HG03103 (cell line): ENCODE results near the gene CRTC3.
"Not testable (repeated sequence)": the region's sequence is repeated elsewhere in the genome, so short reads cannot be mapped to it uniquely, and the experiment has no call there.

Experiments used
- ATAC-seq: cut with Tn5 transposase; IDR thresholded peaks from one replicate; pipeline ENCODE4 v1.9.1; 2021; ENCODE audit warnings: low read depth; ENCODE audit not compliant: unreplicated experiment

CRTC3 gene

DNA sequence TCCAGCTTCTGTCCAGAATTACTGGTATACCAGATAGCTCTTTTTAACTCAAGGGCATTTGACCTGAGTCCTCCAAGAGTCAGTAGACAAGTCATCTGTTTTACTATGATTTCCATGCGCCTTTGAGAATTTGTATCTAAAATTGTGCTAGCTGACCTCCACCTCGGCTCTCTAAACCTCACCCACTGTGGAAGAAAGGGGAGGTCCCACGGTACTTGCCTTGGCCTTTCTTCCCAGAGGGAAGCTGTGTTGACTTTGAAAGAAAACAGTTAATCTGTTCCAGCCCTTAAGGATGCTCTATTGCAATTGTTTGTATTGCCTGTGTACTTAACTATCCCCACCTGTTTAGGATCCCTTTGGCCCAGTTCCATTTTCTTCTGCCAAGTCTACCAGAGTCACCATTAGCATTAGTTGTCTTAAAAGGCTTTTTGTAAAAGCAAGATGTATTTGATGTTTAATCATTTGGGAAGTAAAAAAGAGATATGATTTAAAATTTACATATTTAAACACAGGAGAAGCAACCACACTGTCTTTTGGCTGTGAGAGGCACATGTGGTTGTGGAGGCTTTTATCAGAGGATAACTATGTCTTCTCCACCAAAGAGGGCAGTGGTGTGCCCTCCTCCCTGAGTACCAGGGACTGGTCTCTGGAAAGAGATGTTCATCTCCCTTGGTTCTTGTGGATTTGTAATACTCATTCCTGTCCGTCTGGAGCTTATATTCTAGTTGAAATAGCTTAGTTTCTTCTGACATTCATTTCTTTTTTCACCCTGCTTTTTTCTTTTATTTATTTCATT, 88.8 kb downstream of the CRTC3 start:
- no peak for ATAC-seq

DNA sequence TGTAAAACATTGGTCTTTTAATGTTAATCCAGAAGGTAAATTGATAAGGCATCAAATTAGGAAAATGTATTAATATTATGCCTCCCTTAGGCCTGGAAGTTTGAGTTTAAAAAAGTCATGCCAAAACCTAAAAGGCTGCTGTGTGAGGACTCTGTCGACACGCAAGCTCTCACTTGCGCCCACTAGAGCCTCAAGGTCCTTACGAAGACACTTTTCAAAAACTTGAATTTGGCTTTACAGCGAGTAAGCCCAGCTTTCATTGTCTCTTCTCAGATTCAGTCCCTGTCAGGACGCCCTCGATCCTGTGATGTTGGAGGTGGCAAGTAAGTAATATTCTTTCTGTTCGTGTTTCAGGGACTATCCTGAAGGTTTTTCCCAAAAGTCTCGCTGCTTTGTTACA, 89.7 kb downstream of the CRTC3 start:
- no peak for ATAC-seq

DNA sequence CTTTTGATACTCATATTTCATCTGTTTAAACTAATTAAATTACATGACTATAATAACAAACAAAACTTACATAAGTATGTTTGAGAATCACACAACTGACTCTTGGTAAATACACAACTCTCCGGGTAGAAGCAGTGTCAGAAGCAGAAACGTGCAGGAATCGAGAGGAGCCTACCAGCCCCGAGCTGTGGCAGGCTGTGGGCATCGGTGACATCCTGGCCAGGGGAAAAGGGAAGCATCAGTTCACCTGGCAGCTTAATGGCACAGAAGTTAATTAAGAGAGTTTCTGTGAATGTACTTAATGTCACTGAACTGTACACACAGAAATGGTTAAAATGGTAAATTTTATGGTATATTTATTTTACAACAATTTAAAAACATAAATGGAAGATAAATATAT, 90.2 kb downstream of the CRTC3 start:
- no peak for ATAC-seq

DNA sequence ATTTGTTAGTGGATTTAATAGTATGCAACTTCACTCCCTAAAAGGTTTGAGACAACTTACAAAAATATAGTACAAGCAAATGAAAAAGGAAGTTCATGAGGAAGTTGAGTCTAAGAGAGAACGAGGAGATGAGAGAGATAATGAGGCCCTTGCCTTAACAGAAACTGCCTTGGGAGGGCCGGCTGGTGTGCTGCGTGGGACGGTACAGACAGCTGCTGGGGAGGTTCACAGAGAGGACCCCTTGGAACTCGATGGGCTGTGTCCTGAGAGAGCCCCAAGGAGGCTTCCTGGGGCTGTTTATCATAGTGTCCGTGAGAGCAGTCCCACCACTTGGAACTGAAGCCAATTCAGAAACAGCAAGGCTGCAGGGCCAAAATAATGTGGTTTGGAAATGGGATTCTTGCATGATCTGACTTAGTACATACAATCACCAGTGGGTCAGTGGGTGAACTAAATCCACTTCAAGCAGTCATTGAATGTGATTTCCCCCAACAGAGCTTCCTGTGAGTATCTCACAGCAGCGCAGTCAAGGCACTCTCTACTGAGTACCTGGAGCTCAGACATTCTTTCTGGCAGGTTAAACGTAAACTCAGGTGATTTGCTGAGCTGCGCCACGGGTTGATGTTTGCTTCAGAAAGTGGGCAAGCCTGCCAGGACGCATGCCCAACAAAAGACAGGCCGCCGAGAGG, 90.8 kb downstream of the CRTC3 start:
- ATAC-seq, result peak; percentile 81

DNA sequence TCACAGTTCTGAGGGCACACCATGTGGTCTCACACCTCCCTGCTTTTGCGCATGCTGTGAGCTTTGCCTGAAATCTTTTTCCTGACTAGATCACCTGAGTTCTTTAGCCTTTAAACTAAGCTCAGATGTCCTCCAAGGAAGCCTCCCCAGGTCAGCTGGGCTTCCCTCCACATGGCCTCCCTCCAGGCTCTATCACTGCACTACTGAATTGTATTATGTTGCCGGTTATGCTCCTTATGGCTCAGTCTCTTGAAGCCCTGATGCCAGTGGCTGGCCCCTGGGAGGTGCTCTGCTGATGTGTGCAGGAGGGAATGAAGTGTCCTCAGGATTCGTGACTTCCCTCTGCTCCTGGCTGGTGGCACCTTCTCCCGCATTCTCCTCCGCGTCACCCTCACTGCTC, 94.1 kb downstream of the CRTC3 start:
- ATAC-seq, result no peak

DNA sequence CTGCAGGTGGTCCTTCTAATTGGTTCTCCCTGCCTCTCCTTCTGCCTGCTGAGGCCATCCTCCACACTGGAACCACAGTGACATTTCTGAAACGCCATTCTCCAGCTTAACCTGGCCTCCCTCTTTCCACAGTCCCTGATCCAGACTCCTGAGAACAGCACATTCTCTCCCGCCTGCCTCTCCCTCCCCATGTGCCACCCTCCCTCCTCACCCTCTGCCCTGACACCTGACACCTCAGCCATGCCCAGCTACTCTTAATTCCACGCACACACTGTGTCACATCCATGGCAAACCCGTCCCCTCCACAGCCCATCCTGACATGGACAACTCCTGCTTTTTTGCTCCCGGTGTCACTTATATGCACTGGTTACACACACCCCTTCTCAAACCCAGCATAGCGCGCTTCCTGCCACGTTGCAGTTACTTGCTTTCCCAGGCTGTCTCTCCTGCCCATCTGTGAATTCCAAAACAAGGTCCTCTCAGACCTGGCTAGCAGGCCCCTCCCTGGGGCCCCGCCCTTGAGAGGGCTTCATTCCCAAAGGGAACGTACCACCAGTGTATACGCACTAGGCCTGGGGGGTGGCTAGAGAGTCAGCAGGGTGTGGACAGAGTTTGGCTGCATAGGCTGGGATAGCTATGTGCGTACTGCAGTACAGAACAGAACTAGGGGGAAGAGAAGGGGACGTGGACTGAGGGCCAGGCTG, 94.7 kb downstream of the CRTC3 start:
- no peak for ATAC-seq

DNA sequence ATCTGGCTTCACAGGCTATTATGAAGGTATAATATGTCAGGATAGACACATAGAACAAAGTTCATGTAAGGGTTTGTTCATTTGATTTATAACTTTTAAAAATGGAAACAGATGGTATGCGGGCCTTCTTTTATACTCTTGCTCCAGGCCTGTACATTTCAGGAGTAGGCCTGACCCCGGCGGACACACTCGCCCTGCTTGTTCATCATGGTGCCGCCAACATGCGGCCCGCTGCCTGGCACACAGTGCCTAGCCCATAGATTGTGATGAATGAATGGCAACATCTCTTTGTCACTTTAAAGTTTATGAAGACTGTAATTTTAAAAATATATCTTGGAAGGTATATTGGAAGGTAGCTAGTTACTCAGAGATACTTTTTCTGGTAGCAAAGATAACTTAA, 95.3 kb downstream of the CRTC3 start:
- ATAC-seq, result no peak

DNA sequence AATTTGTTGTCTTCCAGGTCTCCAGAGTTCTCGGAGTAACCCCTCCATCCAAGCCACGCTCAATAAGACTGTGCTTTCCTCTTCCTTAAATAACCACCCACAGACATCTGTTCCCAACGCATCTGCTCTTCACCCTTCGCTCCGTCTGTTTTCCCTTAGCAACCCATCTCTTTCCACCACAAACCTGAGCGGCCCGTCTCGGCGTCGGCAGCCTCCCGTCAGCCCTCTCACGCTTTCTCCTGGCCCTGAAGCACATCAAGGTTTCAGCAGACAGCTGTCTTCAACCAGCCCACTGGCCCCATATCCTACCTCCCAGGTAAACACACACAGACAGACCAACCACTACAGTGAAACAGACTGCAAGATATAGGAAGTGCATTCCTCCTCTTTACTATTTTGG, 99.5 kb downstream of the CRTC3 start:
- ATAC-seq, result no peak

DNA sequence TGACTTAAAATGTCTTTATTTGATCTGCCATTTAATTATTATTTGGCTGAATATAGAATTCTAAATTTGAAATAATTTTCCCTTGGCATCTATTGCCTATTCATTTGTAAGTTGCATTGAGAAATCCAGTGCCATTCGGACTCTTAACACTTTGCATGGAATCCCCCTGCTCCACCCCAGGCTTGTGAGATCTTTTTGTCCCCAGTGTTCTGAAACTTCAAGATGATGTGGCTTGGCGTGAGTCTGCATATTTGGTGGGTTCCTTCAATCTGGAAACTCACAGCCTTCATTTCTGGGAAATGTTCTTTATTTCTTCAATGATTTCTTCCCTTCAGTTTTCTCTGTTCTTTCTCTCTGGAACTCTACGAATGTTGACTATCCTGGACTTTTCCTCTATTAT, 103.6 kb downstream of the CRTC3 start:
- ATAC-seq, result no peak

DNA sequence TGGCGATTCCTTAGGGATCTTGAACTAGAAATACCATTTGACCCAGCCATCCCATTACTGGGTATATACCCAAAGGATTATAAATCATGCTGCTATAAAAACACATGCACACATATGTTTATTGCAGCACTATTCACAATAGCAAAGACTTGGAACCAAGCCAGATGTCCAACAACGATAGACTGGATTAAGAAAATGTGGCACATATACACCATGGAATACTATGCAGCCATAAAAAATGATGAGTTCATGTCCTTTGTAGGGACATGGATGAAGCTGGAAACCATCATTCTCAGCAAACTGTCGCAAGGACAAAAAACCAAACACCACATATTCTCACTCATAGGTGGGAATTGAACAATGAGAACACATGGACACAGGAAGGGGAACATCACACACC, 107.3 kb downstream of the CRTC3 start:
- ATAC-seq, result not testable (repeated sequence)

DNA sequence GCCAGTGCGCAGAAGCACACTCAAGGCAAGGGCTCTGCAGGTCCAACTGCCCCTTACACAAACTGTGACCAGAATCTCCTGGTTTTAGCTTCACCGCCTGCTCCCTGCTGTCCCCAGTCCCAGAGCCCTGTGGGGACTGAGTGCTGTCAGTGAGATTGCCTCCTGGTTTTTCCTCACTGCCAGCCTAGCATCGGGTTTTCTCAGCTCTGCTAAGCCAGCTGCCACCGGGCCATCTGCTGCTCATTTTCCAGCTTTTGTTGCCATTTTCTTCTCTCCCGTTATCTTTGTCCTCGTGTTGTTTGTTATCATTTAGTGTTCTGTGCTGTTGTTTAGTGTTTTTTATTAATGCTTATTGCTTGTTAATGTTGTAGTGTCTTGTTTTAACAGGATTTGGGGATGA, 108.0 kb downstream of the CRTC3 start:
- no peak for ATAC-seq

DNA sequence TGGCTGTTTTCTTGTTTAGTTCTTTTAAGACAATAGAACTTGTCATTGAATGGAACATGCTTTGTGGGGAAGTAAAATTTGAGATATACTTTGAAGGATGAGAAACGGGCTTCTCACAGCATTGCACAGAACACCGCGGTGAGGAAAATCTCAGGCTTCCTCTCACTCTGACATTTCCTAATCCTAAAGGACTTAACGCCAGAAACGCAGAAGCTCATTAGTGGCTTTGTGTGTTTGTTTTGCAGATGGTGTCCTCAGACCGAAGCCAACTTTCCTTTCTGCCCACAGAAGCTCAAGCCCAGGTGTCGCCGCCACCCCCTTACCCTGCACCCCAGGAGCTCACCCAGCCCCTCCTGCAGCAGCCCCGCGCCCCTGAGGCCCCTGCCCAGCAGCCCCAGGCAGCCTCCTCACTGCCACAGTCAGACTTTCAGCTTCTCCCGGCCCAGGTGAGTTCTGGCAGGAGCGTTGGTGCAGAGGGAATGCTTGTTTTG, 108.5 kb downstream of the CRTC3 start:
- ATAC-seq, result no peak

DNA sequence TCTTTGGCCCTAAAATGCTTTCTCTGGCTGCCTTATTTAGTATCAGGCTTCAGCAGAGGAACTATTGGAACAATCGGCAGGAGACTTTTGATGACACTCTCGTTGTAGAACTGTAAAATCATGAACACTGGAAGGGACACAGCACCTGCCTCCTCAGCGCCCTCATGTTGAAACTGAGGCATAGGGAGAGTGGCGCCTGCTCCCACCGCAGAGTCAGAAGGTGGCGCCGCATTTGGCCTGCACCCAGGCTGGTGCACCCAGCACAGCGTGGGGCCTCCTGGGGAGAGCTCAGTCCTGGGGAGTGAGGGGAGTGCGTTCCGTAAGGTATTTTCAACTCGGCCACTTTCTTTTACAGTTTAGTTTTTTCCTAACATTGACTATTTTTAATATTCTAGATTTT, 109.2 kb downstream of the CRTC3 start:
- ATAC-seq, result no peak

DNA sequence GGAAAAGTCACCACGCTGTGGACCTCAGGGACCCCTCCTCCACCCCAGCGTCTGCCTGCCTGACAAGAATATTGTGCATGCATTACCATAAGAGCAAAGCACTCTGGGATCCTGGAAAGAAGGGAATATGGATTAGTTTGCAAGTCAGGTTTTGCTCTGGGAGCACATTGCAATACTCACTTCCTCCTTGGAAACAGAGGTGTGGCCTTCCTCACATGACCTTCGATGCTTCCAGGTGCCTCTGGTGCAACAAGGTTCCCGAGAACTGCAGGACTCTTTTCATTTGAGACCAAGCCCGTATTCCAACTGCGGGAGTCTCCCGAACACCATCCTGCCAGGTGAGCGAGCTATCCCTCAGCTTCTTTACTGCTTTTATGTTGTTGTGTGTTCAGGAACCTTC, 111.1 kb downstream of the CRTC3 start:
- no peak for ATAC-seq

DNA sequence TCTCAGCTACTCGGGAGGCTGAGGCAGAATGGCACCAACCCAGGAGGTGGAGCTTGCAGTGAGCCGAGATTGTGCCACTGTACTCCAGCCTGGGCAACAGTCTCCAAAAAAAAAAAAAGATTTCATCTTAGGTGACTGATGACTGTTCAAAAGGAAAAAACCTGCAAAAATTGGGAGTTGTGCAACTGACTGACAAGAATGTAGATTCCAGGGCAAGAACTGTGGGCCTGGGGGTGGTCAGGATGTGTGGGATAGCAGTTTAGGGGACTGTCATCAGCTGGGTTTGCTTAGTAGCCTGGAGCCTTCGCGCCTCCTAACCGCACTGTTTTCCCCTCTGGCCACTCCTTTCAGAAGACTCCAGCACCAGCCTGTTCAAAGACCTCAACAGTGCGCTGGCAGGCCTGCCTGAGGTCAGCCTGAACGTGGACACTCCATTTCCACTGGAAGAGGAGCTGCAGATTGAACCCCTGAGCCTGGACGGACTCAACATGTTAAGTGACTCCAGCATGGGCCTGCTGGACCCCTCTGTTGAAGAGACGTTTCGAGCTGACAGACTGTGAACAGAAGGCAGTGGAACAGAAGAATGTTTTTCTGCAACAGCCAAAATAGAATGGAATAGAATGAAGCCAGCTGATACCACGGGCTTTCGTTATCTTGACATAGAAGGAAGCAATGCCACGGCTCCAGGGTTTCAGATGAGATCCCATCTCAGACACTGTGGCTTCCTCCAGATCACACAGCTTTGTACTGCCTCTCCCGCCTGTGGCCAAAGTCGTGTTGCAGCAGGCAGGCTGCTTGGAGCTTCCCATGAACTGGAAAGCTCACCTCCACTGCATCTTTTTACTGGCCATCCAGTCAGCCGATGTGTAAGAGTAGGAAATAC, 112.1 kb downstream of the CRTC3 start:
- no peak for ATAC-seq

DNA sequence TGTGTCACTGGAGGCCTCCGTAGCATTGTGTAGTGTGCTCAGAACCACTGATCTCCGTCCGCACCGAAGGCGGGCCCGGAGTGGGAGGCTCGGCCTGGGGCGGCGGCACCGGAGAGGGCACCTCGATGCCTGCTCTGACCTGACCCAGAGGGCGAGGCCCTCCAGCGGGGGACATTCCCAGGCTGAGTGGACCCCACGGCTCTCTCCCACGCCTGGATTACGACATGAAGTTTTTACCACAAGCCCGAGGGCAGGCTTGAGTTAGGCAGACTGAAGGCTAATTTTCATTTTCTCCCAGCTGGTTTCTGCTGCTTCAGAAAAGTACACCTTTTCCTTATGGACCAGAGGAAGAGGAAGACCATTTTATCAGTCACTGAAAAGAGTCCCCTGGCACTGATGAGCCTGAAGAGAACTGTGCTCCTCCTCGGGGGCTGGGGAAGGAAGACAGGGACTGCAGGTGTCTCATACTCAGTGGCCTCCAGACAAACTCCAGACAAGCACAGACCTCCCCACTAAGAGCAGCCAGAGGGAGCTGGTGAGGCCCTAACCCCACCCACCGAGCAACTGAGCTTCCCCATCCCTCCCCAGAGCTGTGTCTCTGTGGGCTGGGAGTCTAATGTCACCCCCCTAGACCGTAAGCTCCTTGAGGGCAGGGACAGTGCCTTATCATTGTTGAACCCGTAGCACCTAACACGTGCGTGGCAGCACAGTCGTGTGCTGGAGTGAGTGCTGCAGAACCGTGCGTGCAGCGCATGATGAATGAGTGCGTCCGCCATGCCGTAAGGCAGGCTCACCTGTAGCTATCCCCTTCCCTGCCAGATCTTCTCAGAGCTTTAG, 113.0 kb downstream of the CRTC3 start:
- no peak for ATAC-seq

DNA sequence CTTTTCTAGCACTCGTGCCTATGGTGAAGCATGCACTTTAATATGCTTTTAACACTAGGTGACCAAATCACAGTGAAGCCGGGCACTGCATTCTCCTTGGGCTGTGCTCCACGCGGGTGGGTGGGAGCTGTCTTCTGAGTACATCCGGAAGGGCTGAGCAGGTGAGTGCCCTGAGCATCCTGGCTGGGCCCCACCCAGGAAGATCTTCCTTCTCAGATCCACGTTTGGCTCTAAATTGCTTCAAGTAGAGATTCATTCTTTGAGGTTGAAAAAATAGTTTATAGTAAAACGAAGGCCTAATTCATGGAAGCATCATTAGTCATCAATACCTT, 113.5 kb downstream of the CRTC3 start:
- ATAC-seq, result no peak

DNA sequence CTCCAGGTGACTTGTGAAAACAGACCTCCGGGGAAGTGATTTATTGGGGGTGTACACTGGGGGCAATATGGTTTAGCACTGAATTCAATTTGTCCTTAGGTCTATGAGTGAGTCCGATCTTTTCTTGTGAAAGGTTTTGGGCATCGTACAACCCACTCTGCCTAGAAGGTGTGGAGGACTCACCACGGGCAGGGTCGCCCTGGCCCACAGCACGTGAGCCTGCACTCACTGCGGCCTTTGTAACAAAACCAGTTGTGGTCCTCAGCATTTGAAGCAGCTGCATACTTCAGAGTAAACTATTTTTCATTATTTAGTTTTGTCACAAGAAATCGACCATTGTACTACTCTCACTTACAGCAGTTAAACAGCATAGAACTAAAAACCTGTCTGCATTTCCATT, 114.8 kb downstream of the CRTC3 start:
- ATAC-seq, result no peak

DNA sequence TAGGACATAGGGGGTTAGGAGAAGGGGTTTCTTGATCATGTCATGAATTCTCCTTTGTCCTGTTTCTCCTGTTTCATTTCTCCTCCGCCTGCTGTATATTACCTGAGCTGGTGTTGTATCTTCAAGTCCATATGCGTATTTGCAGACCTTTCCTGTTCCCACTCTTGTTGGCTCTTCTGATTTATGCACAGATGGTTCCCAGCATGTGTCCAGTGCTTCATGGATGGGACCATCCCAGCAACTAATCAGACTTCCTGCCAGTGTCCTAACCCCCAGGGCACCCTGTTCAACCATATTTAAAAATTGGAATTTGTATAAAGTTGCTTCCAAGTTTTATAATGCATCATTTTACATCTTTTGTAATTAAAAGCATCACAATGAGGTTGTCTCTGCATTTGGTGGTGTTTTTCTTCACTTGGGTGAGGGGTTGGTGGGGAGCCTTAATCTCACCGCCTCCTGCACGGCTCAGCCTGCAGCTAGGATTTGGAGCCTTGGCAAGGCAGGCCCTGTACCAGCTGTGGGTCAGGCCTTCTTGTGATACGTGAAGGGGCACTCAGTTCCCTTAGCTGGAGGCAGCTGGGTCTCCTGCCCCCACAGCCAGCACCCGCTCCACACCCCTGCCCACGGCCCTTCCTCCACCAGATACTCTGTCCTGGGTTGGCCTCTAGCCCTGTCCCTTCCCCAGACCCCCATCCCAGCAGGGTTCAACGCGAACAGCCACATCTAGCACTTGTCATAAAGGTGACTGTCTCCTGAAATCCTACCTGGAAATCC, 115.4 kb downstream of the CRTC3 start:
- no peak for ATAC-seq
